GM18870 (cell line): ENCODE results near the gene EVPL.
"Not testable (repeated sequence)": the region's sequence is repeated elsewhere in the genome, so short reads cannot be mapped to it uniquely, and the experiment has no call there.

Source experiments
- ATAC-seq: cut with Tn5 transposase; IDR thresholded peaks from one replicate; pipeline ENCODE4 v1.9.1; 2021; ENCODE audit warnings: moderate library complexity; ENCODE audit not compliant: unreplicated experiment

The EVPL gene

DNA sequence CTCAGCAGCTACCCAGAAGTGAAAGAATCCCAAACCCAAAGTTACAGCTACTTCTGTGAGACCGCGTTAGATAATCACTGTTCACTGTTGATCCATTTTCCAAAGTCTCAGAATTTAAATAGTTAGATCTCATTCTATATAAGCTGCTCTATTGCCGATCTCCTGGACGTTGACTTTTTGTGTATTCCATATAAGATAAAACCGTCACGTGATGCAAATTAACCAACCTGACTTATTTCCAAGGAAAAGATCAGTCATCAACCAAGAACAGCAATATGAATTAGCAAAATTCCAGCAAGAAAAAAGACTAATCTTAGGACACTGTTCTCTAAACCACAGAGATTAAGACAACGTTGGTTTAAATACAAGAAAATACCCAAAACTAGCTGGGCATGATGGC is 56.5 kb downstream of the EVPL start:
- no peak for ATAC-seq

GRCh38 chr17:75970011-75970523 is 57.0 kb downstream of the EVPL start:
- no peak for ATAC-seq

DNA sequence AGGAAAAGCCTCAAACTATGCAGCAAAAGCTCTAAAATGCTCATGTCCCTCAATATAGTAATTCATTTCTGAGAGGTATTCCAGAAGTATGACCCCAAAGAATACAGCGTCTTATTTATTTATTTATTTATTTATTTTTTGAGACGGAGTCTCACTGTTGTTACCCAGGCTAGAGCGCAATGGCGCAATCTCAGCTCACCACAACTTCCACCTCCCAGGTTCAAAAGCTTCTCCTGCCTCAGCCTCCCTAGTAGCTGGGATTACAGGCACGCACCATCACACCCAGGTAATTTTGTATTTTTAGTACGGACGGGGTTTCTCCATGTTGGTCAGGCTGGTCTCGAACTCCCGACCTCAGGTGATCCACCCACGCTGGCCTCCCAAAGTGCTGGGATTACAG is 58.1 kb downstream of the EVPL start:
- ATAC-seq, result not testable (repeated sequence)

GRCh38 chr17:75965468-75965867 is 61.6 kb downstream of the EVPL start:
- no peak for ATAC-seq

DNA sequence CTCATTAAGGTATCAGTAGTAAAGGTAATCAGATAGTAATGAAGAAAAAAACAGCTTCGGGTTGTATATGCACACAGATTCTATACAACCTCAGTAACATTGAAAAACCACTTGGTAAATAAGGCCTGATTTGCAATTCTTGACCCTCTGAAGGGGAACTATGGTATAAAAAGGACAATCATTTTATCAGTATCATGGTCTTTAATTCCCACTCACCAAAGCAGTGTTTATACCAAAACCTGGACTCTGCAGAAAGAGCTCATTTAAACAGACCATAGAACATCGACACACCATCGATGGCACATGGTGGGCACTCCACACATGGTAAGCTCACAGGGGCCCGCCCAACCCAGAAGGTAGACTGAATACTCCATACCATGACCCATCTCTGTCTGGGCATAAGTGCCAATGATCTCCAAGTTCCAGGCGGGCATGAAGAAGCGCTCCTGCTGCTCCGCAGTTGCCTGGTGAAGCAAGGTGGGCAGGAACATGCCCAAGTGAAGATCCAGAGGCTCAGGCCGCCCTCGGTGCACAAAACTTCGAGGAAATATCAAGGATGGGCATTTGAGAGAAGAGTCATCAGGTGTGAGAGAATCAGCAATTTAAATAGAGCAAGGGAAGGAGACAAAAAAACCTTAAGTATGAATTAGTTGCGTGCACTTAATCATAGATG is 67.1 kb downstream of the EVPL start:
- ATAC-seq, result no peak

GRCh38 chr17:75959051-75959838 is 67.9 kb downstream of the EVPL start:
- ATAC-seq, result no peak
